TTC549 (cell line): Measurements from ENCODE around the gene LHX8.
"Not testable (repeated sequence)": the region's sequence is repeated elsewhere in the genome, so short reads cannot be mapped to it uniquely, and the experiment has no call there.

Source experiments
- FAIRE-seq: peaks from 2 replicates; lab custom pipeline; 2012; peaks lifted over from hg19 to GRCh38; lab: Jason Lieb, UNC

Gene LHX8

GRCh38 chr1:75132812-75133619, 1.2 kb upstream of the LHX8 start:
- no peak for FAIRE-seq

- no peak for FAIRE-seq
Observed at GRCh38 chr1:75134647-75135572, 722 bp downstream of the LHX8 start.

GRCh38 chr1:75135573-75136194, 1.5 kb downstream of the LHX8 start:
- no peak for FAIRE-seq

GRCh38 chr1:75136195-75136815, 2.1 kb downstream of the LHX8 start:
- no peak for FAIRE-seq

GRCh38 chr1:75136921-75137641, 2.9 kb downstream of the LHX8 start:
- no peak for FAIRE-seq

GRCh38 chr1:75152092-75152491, 17.9 kb downstream of the LHX8 start:
- FAIRE-seq, result no peak

GRCh38 chr1:75159154-75159553, 25.0 kb downstream of the LHX8 start:
- no peak for FAIRE-seq

GRCh38 chr1:75165264-75165663, 31.1 kb downstream of the LHX8 start:
- FAIRE-seq, result no peak

GRCh38 chr1:75166821-75167220, 32.6 kb downstream of the LHX8 start:
- no peak for FAIRE-seq

GRCh38 chr1:75170011-75170410, 35.8 kb downstream of the LHX8 start:
- no peak for FAIRE-seq

- FAIRE-seq, result no peak
Observed at GRCh38 chr1:75170981-75171380, 36.8 kb downstream of the LHX8 start.

- FAIRE-seq, result no peak
Observed at GRCh38 chr1:75171876-75172275, 37.7 kb downstream of the LHX8 start.

- FAIRE-seq, result no peak
Observed at GRCh38 chr1:75172556-75172955, 38.4 kb downstream of the LHX8 start.

- FAIRE-seq, result no peak
Observed at GRCh38 chr1:75174031-75174760, 40.0 kb downstream of the LHX8 start.

- FAIRE-seq, result not testable (repeated sequence)
Observed at GRCh38 chr1:75181214-75181955, 47.2 kb downstream of the LHX8 start.

GRCh38 chr1:75188892-75189291, 54.7 kb downstream of the LHX8 start:
- no peak for FAIRE-seq

- no peak for FAIRE-seq
Observed at GRCh38 chr1:75198163-75198562, 64.0 kb downstream of the LHX8 start.

- FAIRE-seq, result no peak
Observed at GRCh38 chr1:75198761-75199160, 64.6 kb downstream of the LHX8 start.

- no peak for FAIRE-seq
Observed at GRCh38 chr1:75202751-75203150, 68.6 kb downstream of the LHX8 start.
